ENCODE measurements around the gene IL17RD. TPM values are rescaled to one million over a fixed set of nuclear protein-coding genes. Genes with fewer than 3 reads are reported as not detected.
A peak's percentile ranks its signal among the peaks of the same experiment; 100 is the strongest.

Gene IL17RD
- polyA plus RNA-seq, 1 experiment: 0.60 TPM

GRCh38 chr3:57152151-57153143, 12.7 kb downstream of the IL17RD start:
- no peak overlapping the region for H3K4me3 ChIP-seq (ENCODE audit: low read depth, low read length)
- DNase-seq (ENCODE audit: low read depth): no peak
- H3K27me3 ChIP-seq (ENCODE audit: control insufficient read depth, insufficient read depth, low read length): peaks cover 7% of the 10 kb centered on the region
- ChIA-PET CTCF (interaction anchor here (1.1 to 1.3 kb wide), 2 partner anchors 16 to 18 kb away, joined by 3 to 4 read pairs; no protein-coding TSS in a partner anchor), POLR2A (no interaction called here)
- TF ChIP-seq, protein P1, sequence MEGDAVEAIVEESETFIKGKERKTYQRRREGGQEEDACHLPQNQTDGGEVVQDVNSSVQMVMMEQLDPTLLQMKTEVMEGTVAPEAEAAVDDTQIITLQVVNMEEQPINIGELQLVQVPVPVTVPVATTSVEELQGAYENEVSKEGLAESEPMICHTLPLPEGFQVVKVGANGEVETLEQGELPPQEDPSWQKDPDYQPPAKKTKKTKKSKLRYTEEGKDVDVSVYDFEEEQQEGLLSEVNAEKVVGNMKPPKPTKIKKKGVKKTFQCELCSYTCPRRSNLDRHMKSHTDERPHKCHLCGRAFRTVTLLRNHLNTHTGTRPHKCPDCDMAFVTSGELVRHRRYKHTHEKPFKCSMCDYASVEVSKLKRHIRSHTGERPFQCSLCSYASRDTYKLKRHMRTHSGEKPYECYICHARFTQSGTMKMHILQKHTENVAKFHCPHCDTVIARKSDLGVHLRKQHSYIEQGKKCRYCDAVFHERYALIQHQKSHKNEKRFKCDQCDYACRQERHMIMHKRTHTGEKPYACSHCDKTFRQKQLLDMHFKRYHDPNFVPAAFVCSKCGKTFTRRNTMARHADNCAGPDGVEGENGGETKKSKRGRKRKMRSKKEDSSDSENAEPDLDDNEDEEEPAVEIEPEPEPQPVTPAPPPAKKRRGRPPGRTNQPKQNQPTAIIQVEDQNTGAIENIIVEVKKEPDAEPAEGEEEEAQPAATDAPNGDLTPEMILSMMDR (IDR thresholded peaks at IDR 0.05; ENCODE audit: insufficient read depth, low read depth, low read length): no peak
- H3K36me3 ChIP-seq (ENCODE audit: control insufficient read depth, insufficient read depth, low read length): no peaks in the 10 kb centered on the region

- TF ChIP-seq, protein P1 (IDR thresholded peaks at IDR 0.05; ENCODE audit: insufficient read depth, low read depth, low read length): no peak
- H3K4me3 ChIP-seq (ENCODE audit: low read depth, low read length): no peak overlapping the region
Observed at GRCh38 chr3:57151749-57152148, 13.4 kb downstream of the IL17RD start.

GRCh38 chr3:57151021-57151449, 14.1 kb downstream of the IL17RD start:
- no peak overlapping the region for H3K4me3 ChIP-seq (ENCODE audit: low read depth, low read length)
- no peaks in the 10 kb centered on the region for H3K36me3 ChIP-seq (ENCODE audit: control insufficient read depth, insufficient read depth, low read length)
- CTCF ChIA-PET: interaction anchor here (1.1 to 1.3 kb wide), 2 partner anchors 15 to 19 kb away, joined by 3 to 4 read pairs; no protein-coding TSS in a partner anchor
- TF ChIP-seq, protein P1 (IDR thresholded peaks at IDR 0.05; ENCODE audit: insufficient read depth, low read depth, low read length): no peak
- DNase-seq (ENCODE audit: low read depth): peak; percentile 45
- peaks cover 7% of the 10 kb centered on the region for H3K27me3 ChIP-seq (ENCODE audit: control insufficient read depth, insufficient read depth, low read length)
- POLR2A ChIA-PET: no interaction called here

More at GRCh38 chr3:57151749-57152148, 13.4 kb downstream of the IL17RD start:
- no peak for DNase-seq (ENCODE audit: low read depth)
- Histone ChIP-seq H3K36me3 (ENCODE audit: control insufficient read depth, insufficient read depth, low read length) (no peaks in the 10 kb centered on the region), H3K27me3 (ENCODE audit: control insufficient read depth, insufficient read depth, low read length) (peaks cover 7% of the 10 kb centered on the region)
- CTCF ChIA-PET: interaction anchor here (1.1 to 1.3 kb wide), 2 partner anchors 15 to 19 kb away, joined by 3 to 4 read pairs; no protein-coding TSS in a partner anchor
- POLR2A ChIA-PET: no interaction called here

DNA sequence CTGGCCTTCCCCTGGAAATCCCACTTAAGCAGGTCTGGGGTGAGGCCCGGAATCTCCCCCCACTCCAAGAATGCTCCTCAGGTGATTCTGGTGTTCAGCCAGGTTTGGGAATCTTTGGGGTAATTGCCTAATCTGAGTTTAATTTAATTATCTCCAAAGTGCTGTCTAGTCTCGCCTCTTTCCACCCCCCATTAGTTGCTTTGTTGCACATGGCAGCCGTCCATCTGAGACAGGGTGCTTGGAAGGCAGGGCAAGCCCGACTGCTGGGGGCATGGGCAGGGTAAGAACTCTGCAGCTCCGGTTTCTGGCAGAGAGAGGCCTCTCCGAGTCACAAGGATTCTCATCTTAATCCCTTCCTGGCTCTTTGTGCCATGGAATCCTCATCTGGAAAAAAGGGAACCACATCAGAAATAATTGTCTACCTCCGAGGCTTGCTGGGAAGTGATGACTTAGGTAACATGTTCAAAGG, 15.0 kb downstream of the IL17RD start:
- no peak for DNase-seq (ENCODE audit: low read depth)
- no peak overlapping the region for H3K4me3 ChIP-seq (ENCODE audit: low read depth, low read length)
- POLR2A ChIA-PET: no interaction called here
- CTCF ChIA-PET: interaction anchor here (0.7 kb wide), 1 partner anchor 11 kb away, joined by 3 read pairs; no protein-coding TSS in a partner anchor
- H3K27me3 ChIP-seq (ENCODE audit: control insufficient read depth, insufficient read depth, low read length): peaks cover 6% of the 10 kb centered on the region
- H3K36me3 ChIP-seq (ENCODE audit: control insufficient read depth, insufficient read depth, low read length): no peaks in the 10 kb centered on the region
- TF ChIP-seq, protein P1 (IDR thresholded peaks at IDR 0.05; ENCODE audit: insufficient read depth, low read depth, low read length): no peak

- Histone ChIP-seq H3K27me3 (ENCODE audit: control insufficient read depth, insufficient read depth, low read length) (peaks cover 4% of the 10 kb centered on the region), H3K4me3 (ENCODE audit: low read depth, low read length) (no peak overlapping the region), H3K36me3 (ENCODE audit: control insufficient read depth, insufficient read depth, low read length) (no peaks in the 10 kb centered on the region)
- TF ChIP-seq, protein P1 (IDR thresholded peaks at IDR 0.05; ENCODE audit: insufficient read depth, low read depth, low read length): no peak
- no peak for DNase-seq (ENCODE audit: low read depth)
- ChIA-PET POLR2A (no interaction called here), CTCF (interaction anchor here (0.7 to 1.2 kb wide), 3 partner anchors 13 to 23 kb away, joined by 3 to 4 read pairs (median 4); no protein-coding TSS in a partner anchor)
Observed at GRCh38 chr3:57147071-57147470, 18.1 kb downstream of the IL17RD start.

All from BJ (cell line).